Endothelial cell (in vitro differentiated cells): ENCODE data around the gene ZNF219. TPM values are rescaled to one million over a fixed set of nuclear protein-coding genes. Genes with fewer than 3 reads are reported as not detected.
A peak's percentile ranks its signal among the peaks of the same experiment; 100 is the strongest.

Experiments used
- DNase-seq: peaks from one replicate; pipeline ENCODE4 v3.0.0; 2021; ENCODE audit warnings: low spot score
- H3K27ac Mint-ChIP-seq: one replicate; pipeline ENCODE4 v1.8.0; 2021; ENCODE audit warnings: mixed read lengths, inconsistent platforms; ENCODE audit not compliant: unreplicated experiment
- H3K27me3 Mint-ChIP-seq: one replicate; pipeline ENCODE4 v1.8.0; 2021; ENCODE audit warnings: mild to moderate bottlenecking, moderate library complexity, mixed read lengths, inconsistent platforms; ENCODE audit not compliant: unreplicated experiment
- H3K36me3 Mint-ChIP-seq: one replicate; pipeline ENCODE4 v1.8.0; 2021; ENCODE audit warnings: mild to moderate bottlenecking, low read depth, mixed read lengths, inconsistent platforms; ENCODE audit not compliant: unreplicated experiment
- H3K4me1 Mint-ChIP-seq: one replicate; pipeline ENCODE4 v1.8.0; 2021; ENCODE audit warnings: mild to moderate bottlenecking, mixed read lengths, inconsistent platforms; ENCODE audit not compliant: unreplicated experiment
- H3K4me3 Mint-ChIP-seq: one replicate; pipeline ENCODE4 v1.8.0; 2021; ENCODE audit warnings: mild to moderate bottlenecking, mixed read lengths, inconsistent platforms; ENCODE audit not compliant: unreplicated experiment
- H3K9me3 Mint-ChIP-seq: one replicate; pipeline ENCODE4 v1.8.0; 2021; ENCODE audit warnings: mixed read lengths, inconsistent platforms; ENCODE audit not compliant: unreplicated experiment
- CTCF ChIP-seq: fragments of 200-600 bp; sonication (generic); IDR thresholded peaks from one replicate; pipeline ENCODE4 v1.5.0; 2021; ENCODE audit warnings: antibody characterized with exemption; ENCODE audit not compliant: unreplicated experiment
- total RNA-seq: library from RNA; stranded (reverse); fragmentation: NEBNext Ultra II Directional; extraction: Animal tissue kit (Norgen Biotek cat#: 25700); gene quantifications from one replicate; pipeline ENCODE4 v1.2.1, GENCODE V29; 2021; ENCODE audit not compliant: unreplicated experiment

The ZNF219 gene
- total RNA-seq, 1 donor from 2014 or later = 27.0 TPM

GRCh38 chr14:21103411-21103709, 4.9 kb upstream of the ZNF219 start:
- H3K36me3 Mint-ChIP-seq = peaks cover 4% of the 10 kb centered on the region
- peak; percentile 73 for TF ChIP-seq CTCF
- H3K4me1 Mint-ChIP-seq = peaks cover 44% of the 10 kb centered on the region
- H3K4me3 Mint-ChIP-seq = peak overlapping the region; percentile 91
- no peaks in the 10 kb centered on the region for H3K9me3 Mint-ChIP-seq
- peaks cover 5% of the 10 kb centered on the region for H3K27me3 Mint-ChIP-seq
- DNase-seq = no peak
- H3K27ac Mint-ChIP-seq = peak overlapping the region; percentile 84

GRCh38 chr14:21102521-21103410, 4.3 kb upstream of the ZNF219 start:
- H3K27ac Mint-ChIP-seq = peak overlapping the region; percentile 84
- H3K36me3 Mint-ChIP-seq = peaks cover 4% of the 10 kb centered on the region
- no peak for DNase-seq
- H3K4me3 Mint-ChIP-seq = peak overlapping the region; percentile 91
- no peaks in the 10 kb centered on the region for H3K9me3 Mint-ChIP-seq
- peaks cover 44% of the 10 kb centered on the region for H3K4me1 Mint-ChIP-seq
- TF ChIP-seq CTCF = no peak
- peaks cover 5% of the 10 kb centered on the region for H3K27me3 Mint-ChIP-seq

GRCh38 chr14:21101802-21102413, 3.5 kb upstream of the ZNF219 start:
- Mint-ChIP-seq H3K9me3 (no peaks in the 10 kb centered on the region), H3K4me1 (peaks cover 44% of the 10 kb centered on the region), H3K4me3 (peak overlapping the region; percentile 26), H3K27ac (peak overlapping the region; percentile 37), H3K27me3 (peaks cover 8% of the 10 kb centered on the region), H3K36me3 (peaks cover 4% of the 10 kb centered on the region)
- no peak for DNase-seq
- no peak for TF ChIP-seq CTCF

GRCh38 chr14:21100931-21101330, 2.5 kb upstream of the ZNF219 start, which contains the start of gene TMEM253:
Gene TMEM253 (plus strand): TSS chr14:21101066. CDS start chr14:21101344, 278 bp downstream.
- Mint-ChIP-seq H3K4me1 (peaks cover 37% of the 10 kb centered on the region), H3K27ac (peak within 1 kb of the TSS; percentile 31), H3K4me3 (peak within 1 kb of the TSS; percentile 65), H3K36me3 (peaks cover 4% of the 10 kb centered on the region), H3K9me3 (no peaks in the 10 kb centered on the region), H3K27me3 (peaks cover 8% of the 10 kb centered on the region)
- no peak for DNase-seq
- TF ChIP-seq CTCF = no peak

DNA sequence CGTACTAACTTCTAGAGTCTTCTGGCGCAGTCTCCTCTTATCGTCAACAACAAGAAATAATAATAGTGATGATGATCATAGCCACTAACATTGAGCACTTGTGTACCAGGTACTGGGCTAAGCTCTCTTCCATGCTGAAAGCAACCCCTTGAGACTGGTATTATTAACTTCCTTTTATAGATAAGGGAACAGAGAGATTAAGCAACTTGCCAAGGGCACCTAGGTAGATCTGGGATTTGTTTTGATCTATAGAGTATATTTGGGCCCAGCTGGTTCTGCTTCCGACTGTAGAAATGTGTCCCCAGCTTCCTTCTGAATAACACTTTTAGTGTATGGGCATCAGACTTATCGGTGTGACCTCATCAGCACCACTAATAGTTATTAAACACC, 1.1 kb upstream of the ZNF219 start:
- no peak for TF ChIP-seq CTCF
- no peak for DNase-seq
- H3K36me3 Mint-ChIP-seq = peaks cover 4% of the 10 kb centered on the region
- peaks cover 34% of the 10 kb centered on the region for H3K4me1 Mint-ChIP-seq
- H3K4me3 Mint-ChIP-seq = peak overlapping the region; percentile 94
- peaks cover 8% of the 10 kb centered on the region for H3K27me3 Mint-ChIP-seq
- H3K9me3 Mint-ChIP-seq = no peaks in the 10 kb centered on the region
- H3K27ac Mint-ChIP-seq = no peak overlapping the region
